Neural crest cell (in vitro differentiated cells): ENCODE data around the gene SNAPC2. TPM values are rescaled to one million over a fixed set of nuclear protein-coding genes. Genes with fewer than 3 reads are reported as not detected.
"Not testable (repeated sequence)": the region's sequence is repeated elsewhere in the genome, so short reads cannot be mapped to it uniquely, and the experiment has no call there.

Source experiments
- DNase-seq: peaks from one replicate; pipeline ENCODE4 v3.0.0; 2021; ENCODE audit warnings: low read depth, mixed read lengths, low spot score
- H3K27ac Mint-ChIP-seq: one replicate; pipeline ENCODE4 v1.8.0; 2021; ENCODE audit warnings: mild to moderate bottlenecking, mixed read lengths; ENCODE audit not compliant: unreplicated experiment
- H3K27me3 Mint-ChIP-seq: 2 replicates; pipeline ENCODE4 v1.8.0; 2021; ENCODE audit warnings: low read depth, mild to moderate bottlenecking, mixed read lengths
- H3K36me3 Mint-ChIP-seq: 2 replicates; pipeline ENCODE4 v1.8.0; 2021; ENCODE audit warnings: low read depth, mild to moderate bottlenecking, mixed read lengths
- H3K4me1 Mint-ChIP-seq: 2 replicates; pipeline ENCODE4 v1.8.0; 2021; ENCODE audit warnings: mixed read lengths
- H3K4me3 Mint-ChIP-seq: one replicate; pipeline ENCODE4 v1.8.0; 2021; ENCODE audit warnings: mild to moderate bottlenecking, mixed read lengths
- H3K9me3 Mint-ChIP-seq: 2 replicates; pipeline ENCODE4 v1.8.0; 2021; ENCODE audit warnings: mixed read lengths
- total RNA-seq: library from RNA; stranded (reverse); gene quantifications from 2 replicates; pipeline ENCODE4 v1.2.1, GENCODE V29; 2021
- TF ChIP-seq, protein P1 (sequence below): fragments of 200-600 bp; sonication (generic); conservative IDR thresholded peaks from 2 replicates; pipeline ENCODE4 v1.5.0; 2021; ENCODE audit warnings: antibody characterized with exemption, mild to moderate bottlenecking

Gene SNAPC2
- total RNA-seq, 1 donor from 2014 or later, result 19.1 TPM

DNA sequence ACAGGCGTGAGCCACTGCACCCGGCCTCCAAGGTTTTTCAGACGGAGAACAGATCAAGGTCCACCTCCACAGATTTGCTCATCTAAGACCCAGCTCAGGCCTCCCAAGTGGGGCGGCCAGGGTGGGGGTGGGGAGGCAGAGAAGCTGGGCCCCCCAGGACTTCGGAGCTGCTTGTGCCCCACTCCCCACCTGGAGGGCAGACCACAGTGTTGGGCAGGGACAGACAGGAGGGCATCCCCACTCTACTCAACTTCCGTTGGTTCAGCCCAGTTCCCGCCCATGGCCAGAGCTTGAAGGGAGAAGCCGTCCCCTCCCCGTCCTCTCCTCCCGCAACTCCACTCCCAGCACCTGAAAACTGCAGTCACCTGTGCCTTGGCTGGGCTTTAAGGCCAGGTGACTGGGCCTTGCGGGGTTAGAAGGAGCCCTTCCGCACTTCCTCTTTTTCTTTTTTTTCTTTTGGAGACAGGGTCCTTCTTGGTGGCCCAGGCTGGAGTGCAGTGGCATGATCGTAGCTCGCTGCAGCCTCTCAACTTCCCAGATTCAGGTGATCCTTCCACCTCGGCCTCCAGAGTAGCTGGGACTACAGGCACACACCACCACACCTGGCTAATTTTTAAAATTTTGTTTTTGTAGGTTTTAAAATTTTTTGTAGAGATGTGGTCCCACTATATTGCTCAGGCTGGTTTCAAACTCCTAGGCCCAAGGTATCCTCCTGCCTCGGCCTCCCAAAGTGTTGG lies 32.6 kb upstream of the SNAPC2 start:
- TF ChIP-seq, protein P1, sequence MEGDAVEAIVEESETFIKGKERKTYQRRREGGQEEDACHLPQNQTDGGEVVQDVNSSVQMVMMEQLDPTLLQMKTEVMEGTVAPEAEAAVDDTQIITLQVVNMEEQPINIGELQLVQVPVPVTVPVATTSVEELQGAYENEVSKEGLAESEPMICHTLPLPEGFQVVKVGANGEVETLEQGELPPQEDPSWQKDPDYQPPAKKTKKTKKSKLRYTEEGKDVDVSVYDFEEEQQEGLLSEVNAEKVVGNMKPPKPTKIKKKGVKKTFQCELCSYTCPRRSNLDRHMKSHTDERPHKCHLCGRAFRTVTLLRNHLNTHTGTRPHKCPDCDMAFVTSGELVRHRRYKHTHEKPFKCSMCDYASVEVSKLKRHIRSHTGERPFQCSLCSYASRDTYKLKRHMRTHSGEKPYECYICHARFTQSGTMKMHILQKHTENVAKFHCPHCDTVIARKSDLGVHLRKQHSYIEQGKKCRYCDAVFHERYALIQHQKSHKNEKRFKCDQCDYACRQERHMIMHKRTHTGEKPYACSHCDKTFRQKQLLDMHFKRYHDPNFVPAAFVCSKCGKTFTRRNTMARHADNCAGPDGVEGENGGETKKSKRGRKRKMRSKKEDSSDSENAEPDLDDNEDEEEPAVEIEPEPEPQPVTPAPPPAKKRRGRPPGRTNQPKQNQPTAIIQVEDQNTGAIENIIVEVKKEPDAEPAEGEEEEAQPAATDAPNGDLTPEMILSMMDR, result no peak
- no peaks in the 10 kb centered on the region for H3K9me3 Mint-ChIP-seq
- H3K27ac Mint-ChIP-seq, result no peak overlapping the region
- no peak for DNase-seq
- H3K27me3 Mint-ChIP-seq, result peaks cover 40% of the 10 kb centered on the region
- no peaks in the 10 kb centered on the region for H3K36me3 Mint-ChIP-seq
- no peaks in the 10 kb centered on the region for H3K4me1 Mint-ChIP-seq
- no peak overlapping the region for H3K4me3 Mint-ChIP-seq

DNA sequence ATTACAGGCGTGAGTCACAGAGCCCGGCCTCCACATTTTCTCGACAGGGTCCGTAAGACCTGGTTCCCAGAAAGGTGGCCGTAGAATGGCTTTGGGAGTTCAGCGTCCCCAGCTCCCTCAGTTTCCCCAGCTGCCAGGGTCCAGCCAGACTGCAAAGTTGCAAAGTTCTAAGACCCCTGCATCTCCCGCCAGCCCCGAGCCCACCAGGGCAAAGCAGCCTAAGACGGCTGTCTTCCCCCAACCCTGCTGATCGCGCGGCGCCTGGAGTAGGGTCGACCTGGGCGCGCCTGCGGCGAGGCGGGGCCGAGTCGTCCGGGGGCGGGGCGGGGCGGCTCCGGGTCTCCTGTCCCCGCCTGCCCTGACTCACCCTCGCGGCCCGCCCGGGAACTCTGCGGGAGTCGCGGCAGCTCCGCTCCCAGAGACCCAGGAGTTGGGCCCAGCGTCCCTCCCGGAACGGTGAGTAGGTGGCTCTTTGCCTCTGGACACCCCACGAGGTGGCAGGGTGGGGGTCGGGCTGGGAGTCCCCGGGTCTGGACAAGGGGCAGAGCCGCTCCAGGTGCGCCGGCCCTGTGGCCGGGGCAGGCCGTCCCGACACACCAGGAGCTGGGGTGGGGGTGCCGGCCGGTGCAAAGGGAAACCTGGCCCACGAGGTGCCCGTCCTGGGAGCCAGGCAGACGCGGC lies 31.9 kb upstream of the SNAPC2 start, which contains the start of gene LRRC8E:
LRRC8E (plus strand) TSS at position 366 of the 681 bp plus-strand sequence. CDS start 7,094 bp downstream, outside the sequence.
- Mint-ChIP-seq H3K9me3 (no peaks in the 10 kb centered on the region), H3K36me3 (no peaks in the 10 kb centered on the region), H3K4me3 (no peak within 1 kb of the TSS), H3K4me1 (no peaks in the 10 kb centered on the region), H3K27ac (no peak within 1 kb of the TSS), H3K27me3 (peaks cover 40% of the 10 kb centered on the region)
- peak; percentile 46 for DNase-seq
- TF ChIP-seq, protein P1, result no peak

DNA sequence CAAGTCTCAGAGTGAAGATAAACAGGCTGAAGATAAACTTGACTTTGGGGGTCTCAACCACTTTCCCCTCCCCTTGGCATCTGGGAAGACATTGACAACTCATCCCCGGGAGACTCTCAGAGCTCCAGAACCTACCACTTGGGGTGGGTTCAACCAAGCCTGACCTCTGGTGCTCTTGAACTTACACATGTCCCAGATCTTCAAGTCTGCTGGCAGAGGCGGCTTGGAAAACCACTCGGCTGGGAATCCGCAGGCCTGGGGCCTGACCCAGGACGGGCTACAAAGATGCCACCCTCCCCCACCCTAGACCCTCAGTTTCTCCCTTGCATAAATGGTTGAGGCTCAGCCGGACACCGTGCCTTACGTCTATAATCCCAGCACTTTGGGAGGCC lies 31.3 kb upstream of the SNAPC2 start:
- TF ChIP-seq, protein P1, result no peak
- no peak for DNase-seq
- Mint-ChIP-seq H3K4me1 (no peaks in the 10 kb centered on the region), H3K27ac (no peak overlapping the region), H3K27me3 (peaks cover 40% of the 10 kb centered on the region), H3K9me3 (no peaks in the 10 kb centered on the region), H3K36me3 (no peaks in the 10 kb centered on the region), H3K4me3 (no peak overlapping the region)

DNA sequence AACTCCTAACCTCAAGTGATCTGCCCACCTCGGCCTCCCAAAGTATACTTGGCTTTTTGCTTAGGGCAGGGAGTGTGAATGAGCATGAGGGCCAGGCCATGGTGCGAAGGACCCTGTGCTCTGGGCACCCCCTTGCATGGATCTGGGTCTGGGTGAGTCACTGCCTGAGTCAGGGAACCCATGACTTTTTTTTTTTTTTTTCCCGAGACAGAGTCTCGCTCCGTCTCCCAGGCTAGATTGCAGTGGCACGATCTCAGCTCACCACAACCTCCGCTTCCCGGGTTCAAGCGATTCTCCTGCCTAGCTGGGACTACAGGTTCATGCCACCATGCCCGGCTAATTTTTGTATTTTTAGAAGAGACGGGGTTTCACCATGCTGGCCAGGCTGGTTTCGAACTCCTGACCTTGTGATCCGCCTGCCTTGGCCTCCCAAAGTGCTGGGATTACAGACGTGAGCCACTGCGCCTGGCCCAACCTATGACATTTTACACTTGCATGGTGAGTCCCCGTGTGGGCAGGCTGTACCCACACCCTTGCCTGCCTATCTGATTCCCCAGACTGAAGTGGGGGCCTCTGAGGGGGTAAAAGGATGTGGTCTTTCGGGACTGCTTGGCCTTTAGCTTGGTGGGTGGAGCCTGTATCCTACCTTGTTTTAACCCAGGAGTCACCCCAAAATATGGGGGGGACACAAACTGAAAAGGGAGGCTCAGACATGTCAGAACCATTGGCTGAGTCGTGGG lies 26.6 kb upstream of the SNAPC2 start:
- not testable (repeated sequence) for H3K9me3 Mint-ChIP-seq, DNase-seq, H3K27ac Mint-ChIP-seq, H3K4me1 Mint-ChIP-seq, H3K4me3 Mint-ChIP-seq, H3K36me3 Mint-ChIP-seq
- H3K27me3 Mint-ChIP-seq, result peaks cover 16% of the 10 kb centered on the region

DNA sequence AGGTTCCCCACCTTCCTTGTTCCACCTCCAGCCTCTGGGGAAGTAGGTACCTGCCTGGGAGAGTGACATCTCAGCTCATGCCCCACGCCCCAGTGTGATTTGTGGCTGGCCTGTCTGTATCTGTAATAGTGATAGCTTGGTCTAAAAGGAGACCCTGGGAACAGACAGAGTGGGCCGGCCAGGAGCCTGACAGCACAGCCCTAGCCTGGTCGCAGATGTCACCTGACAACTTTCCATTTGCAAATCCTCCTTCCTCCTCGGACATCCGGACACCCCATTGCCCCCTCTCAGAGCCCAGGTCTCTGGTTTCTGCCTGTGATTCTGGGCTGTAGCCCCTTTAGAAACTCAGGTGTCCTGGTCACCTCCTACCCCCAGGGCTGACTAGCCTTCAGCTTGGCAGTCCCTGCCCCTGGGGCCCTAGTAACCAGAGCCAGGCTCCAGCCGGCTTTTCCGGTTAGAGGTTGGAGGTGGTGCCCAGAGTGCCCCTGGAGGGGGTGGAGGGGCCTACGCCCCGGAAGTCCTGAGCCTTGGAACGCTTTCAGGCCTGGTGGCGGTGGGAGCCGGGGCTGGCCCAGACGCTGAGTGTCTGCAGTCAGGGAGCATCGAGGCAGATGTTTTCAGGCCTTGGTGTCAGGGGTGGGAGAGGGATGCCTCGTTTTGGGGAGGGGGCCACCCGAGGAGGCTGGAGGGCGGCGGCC lies 25.4 kb upstream of the SNAPC2 start:
- Mint-ChIP-seq H3K4me1 (peaks cover 3% of the 10 kb centered on the region), H3K27me3 (peaks cover 7% of the 10 kb centered on the region), H3K4me3 (no peak overlapping the region), H3K9me3 (no peaks in the 10 kb centered on the region), H3K27ac (no peak overlapping the region), H3K36me3 (no peaks in the 10 kb centered on the region)
- TF ChIP-seq, protein P1, result peak; percentile 17
- DNase-seq, result no peak
